ENCODE data around the gene AUTS2. TPM values are rescaled to one million over a fixed set of nuclear protein-coding genes. Genes with fewer than 3 reads are reported as not detected.

Gene AUTS2
- total and polyA plus RNA-seq, 9 of the 15 experiments (the other 6 are each of a cell fraction or from before 2014, with no cell fraction given): 0.58 TPM; not detected in 8

DNA sequence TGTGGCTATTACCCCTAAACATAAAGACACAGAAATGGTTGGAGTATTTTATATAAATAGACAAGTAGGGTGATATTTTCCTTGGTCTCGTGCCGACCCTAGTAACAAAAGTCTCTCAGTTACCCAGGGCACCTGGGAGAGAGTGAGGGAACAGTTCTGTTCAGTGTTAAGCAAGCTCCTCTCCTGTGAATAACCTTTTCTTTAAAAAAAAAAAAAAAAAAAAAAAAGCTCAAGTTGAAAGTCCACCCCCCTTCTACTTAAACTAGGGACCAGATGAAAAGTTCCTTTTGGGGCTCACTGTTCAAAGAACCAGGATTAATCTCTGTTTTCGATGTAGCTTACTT is 896.7 kb downstream of the AUTS2 start:
- Histone ChIP-seq H3K4me3 (no peak overlapping the region), H3K9me1 (ENCODE audit: control insufficient read depth, insufficient read depth, low read length) (no peaks in the 10 kb centered on the region), H3K36me3 (ENCODE audit: control insufficient read depth, insufficient read depth, low read length) (no peaks in the 10 kb centered on the region), H3K27me3 (ENCODE audit: control insufficient read depth in 2 of 2, insufficient read depth in 2 of 2, low read length in 2 of 2) (no peaks in the 10 kb centered on the region; a peak in 1 of 5 replicates), H3K27ac (ENCODE audit: extremely low read depth, low read depth, low read length) (no peak overlapping the region), H3K79me2 (ENCODE audit: control insufficient read depth, insufficient read depth, low read length) (no peaks in the 10 kb centered on the region), H2AFZ (ENCODE audit: low read depth, low read length) (no peak overlapping the region), H3K9ac (ENCODE audit: insufficient read depth in 1 of 2, low read depth in 2 of 2, low read length in 2 of 2) (no peak overlapping the region), H4K20me1 (replicated peaks; ENCODE audit: control insufficient read depth, insufficient read depth, low read length) (no peaks in the 10 kb centered on the region), H3K4me1 (replicated peaks in 1 of 2; ENCODE audit: control insufficient read depth in 2 of 2, insufficient read depth in 2 of 2, low read length in 2 of 2) (no peaks in the 10 kb centered on the region), H3K4me2 (ENCODE audit: insufficient read depth, low read length) (no peak overlapping the region), H3K9me3 (replicated peaks; ENCODE audit: control insufficient read depth, insufficient read depth, low read depth, low read length) (no peaks in the 10 kb centered on the region)
- ChIA-PET POLR2A (no interaction called here), CTCF (ENCODE audit: low intra/inter-chr PET ratio) (no interaction called here)
- no peak for TF ChIP-seq TBL1XR1 (IDR thresholded peaks at IDR 0.05; ENCODE audit: low read length in 2 of 2)
- no TSS peak for BruUV-seq (replicated peaks)
- DNase-seq (ENCODE audit: extremely low read depth in 1 of 4, low spot score in 3 of 4) (no peak), ATAC-seq (no peak), FAIRE-seq (no peak)
- WGBS (ENCODE audit: insufficient coverage, low coverage, missing lambda C conversion rate): 2% methylated on average over 3 of the region's 3 CpGs
- intact Hi-C loops (cut with micrococcal nuclease) (no loop called here), in situ Hi-C loops (cut with MboI) (no loop called here)

DNA sequence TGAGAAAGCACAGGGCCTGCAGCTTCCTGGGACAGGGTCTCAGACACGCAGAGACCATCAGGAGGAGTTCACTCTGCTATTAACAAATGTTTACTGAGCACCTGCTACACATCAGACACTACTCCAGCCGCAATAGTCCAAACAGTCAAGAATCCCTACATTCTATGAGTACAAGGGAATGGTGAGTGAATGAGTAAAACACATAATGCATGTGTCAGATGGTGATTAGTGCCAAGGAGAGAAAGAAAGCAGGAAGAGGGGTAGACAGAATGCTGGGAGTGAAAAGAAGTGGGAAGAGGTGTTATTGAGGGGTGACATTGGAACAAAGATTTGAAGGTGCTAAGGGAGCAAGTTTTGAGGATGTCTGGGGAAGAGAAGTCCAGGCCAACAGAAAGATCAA is 899.5 kb downstream of the AUTS2 start:
- H3K4me2 ChIP-seq (ENCODE audit: insufficient read depth, low read length): no peak overlapping the region
- H3K27me3 ChIP-seq (ENCODE audit: control insufficient read depth in 2 of 2, insufficient read depth in 2 of 2, low read length in 2 of 2): no peaks in the 10 kb centered on the region; a peak in 1 of 5 replicates
- no peak overlapping the region for H3K9ac ChIP-seq (ENCODE audit: insufficient read depth in 1 of 2, low read depth in 2 of 2, low read length in 2 of 2)
- H4K20me1 ChIP-seq (replicated peaks; ENCODE audit: control insufficient read depth, insufficient read depth, low read length): no peaks in the 10 kb centered on the region
- no peak for ATAC-seq
- H3K79me2 ChIP-seq (ENCODE audit: control insufficient read depth, insufficient read depth, low read length): no peaks in the 10 kb centered on the region
- no peaks in the 10 kb centered on the region for H3K4me1 ChIP-seq (replicated peaks in 1 of 2; ENCODE audit: control insufficient read depth in 2 of 2, insufficient read depth in 2 of 2, low read length in 2 of 2)
- no peak overlapping the region for H2AFZ ChIP-seq (ENCODE audit: low read depth, low read length)
- BruUV-seq (replicated peaks): no TSS peak
- no peaks in the 10 kb centered on the region for H3K9me1 ChIP-seq (ENCODE audit: control insufficient read depth, insufficient read depth, low read length)
- intact Hi-C loops (cut with micrococcal nuclease): no loop called here
- ChIA-PET CTCF (ENCODE audit: low intra/inter-chr PET ratio) (no interaction called here), POLR2A (no interaction called here)
- no peaks in the 10 kb centered on the region for H3K9me3 ChIP-seq (replicated peaks; ENCODE audit: control insufficient read depth, insufficient read depth, low read depth, low read length)
- no peak for FAIRE-seq
- no peak overlapping the region for H3K27ac ChIP-seq (ENCODE audit: extremely low read depth, low read depth, low read length)
- no peak overlapping the region for H3K4me3 ChIP-seq
- no peaks in the 10 kb centered on the region for H3K36me3 ChIP-seq (ENCODE audit: control insufficient read depth, insufficient read depth, low read length)
- in situ Hi-C loops (cut with MboI): no loop called here
- no peak for DNase-seq (ENCODE audit: extremely low read depth in 1 of 4, low spot score in 3 of 4)
- WGBS (ENCODE audit: insufficient coverage, low coverage, missing lambda C conversion rate): 2% methylated on average over 2 of the region's 2 CpGs
- TF ChIP-seq ZFPM2 (CRISPR knock-in tag; IDR thresholded peaks at IDR 0.05): no peak
- no peak for TF ChIP-seq ZNF143 (CRISPR knock-in tag; IDR thresholded peaks at IDR 0.05)
- no peak for TF ChIP-seq TCF7L2 (IDR thresholded peaks at IDR 0.05; ENCODE audit: low read depth, low read length)
- no peak for TF ChIP-seq SETDB1 (IDR thresholded peaks at IDR 0.05; ENCODE audit: low read length)
- no peak for TF ChIP-seq SRSF9 (IDR thresholded peaks at IDR 0.05; ENCODE audit: borderline replicate concordance, low read depth, low read length)
- TF ChIP-seq ZNF121 (CRISPR knock-in tag; conservative IDR thresholded peaks at IDR 0.05): no peak
- TF ChIP-seq TCFL5 (CRISPR knock-in tag; conservative IDR thresholded peaks at IDR 0.05): no peak
- TF ChIP-seq SMAD3 (CRISPR knock-in tag; conservative IDR thresholded peaks at IDR 0.05): no peak
- TF ChIP-seq, protein P1, sequence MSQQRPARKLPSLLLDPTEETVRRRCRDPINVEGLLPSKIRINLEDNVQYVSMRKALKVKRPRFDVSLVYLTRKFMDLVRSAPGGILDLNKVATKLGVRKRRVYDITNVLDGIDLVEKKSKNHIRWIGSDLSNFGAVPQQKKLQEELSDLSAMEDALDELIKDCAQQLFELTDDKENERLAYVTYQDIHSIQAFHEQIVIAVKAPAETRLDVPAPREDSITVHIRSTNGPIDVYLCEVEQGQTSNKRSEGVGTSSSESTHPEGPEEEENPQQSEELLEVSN (IDR thresholded peaks at IDR 0.05; ENCODE audit: borderline replicate concordance in 1 of 2, extremely low read depth in 1 of 2, insufficient read depth in 1 of 2, insufficient read length in 1 of 2, low read depth in 1 of 2, low read length in 1 of 2, poor library complexity in 1 of 2, severe bottlenecking in 1 of 2): no peak
- TF ChIP-seq, protein P2, sequence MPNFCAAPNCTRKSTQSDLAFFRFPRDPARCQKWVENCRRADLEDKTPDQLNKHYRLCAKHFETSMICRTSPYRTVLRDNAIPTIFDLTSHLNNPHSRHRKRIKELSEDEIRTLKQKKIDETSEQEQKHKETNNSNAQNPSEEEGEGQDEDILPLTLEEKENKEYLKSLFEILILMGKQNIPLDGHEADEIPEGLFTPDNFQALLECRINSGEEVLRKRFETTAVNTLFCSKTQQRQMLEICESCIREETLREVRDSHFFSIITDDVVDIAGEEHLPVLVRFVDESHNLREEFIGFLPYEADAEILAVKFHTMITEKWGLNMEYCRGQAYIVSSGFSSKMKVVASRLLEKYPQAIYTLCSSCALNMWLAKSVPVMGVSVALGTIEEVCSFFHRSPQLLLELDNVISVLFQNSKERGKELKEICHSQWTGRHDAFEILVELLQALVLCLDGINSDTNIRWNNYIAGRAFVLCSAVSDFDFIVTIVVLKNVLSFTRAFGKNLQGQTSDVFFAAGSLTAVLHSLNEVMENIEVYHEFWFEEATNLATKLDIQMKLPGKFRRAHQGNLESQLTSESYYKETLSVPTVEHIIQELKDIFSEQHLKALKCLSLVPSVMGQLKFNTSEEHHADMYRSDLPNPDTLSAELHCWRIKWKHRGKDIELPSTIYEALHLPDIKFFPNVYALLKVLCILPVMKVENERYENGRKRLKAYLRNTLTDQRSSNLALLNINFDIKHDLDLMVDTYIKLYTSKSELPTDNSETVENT (CRISPR knock-in tag; IDR thresholded peaks at IDR 0.05): no peak
- no peak for TF ChIP-seq TRIM24 (IDR thresholded peaks at IDR 0.05)
- TF ChIP-seq BCOR (IDR thresholded peaks at IDR 0.05): no peak
- no peak for TF ChIP-seq FOXA1 (IDR thresholded peaks at IDR 0.05; ENCODE audit: borderline replicate concordance)
- TF ChIP-seq RAD51 (IDR thresholded peaks at IDR 0.05; ENCODE audit: borderline replicate concordance, low read depth): no peak
- no peak for TF ChIP-seq ZNF3 (CRISPR knock-in tag; IDR thresholded peaks at IDR 0.05)
